Activated CD8-positive, alpha-beta T cell treated with anti-CD3 and anti-CD28 coated beads for 36 hours (primary cell): ENCODE data around the gene ERBB2. TPM values are rescaled to one million over a fixed set of nuclear protein-coding genes. Genes with fewer than 3 reads are reported as not detected.
A peak's percentile ranks its signal among the peaks of the same experiment; 100 is the strongest.

ENCODE experiments used
- ATAC-seq: fragments of 200-7000 bp; cut with Tn5 transposase; one replicate; pipeline ENCODE4 v1.10.0; 2021; ENCODE audit warnings: mild to moderate bottlenecking, moderate library complexity
- CTCF ChIA-PET: fragments of 350-600 bp; sonication (Branson Sonifier 250); formaldehyde crosslinking; loops from one replicate; lab custom pipeline; 2021; ENCODE audit warnings: antibody characterized with exemption; lab: Charles Lee
- POLR2A ChIA-PET: fragments of 350-600 bp; sonication (Branson Sonifier 250); formaldehyde crosslinking; loops from one replicate; lab custom pipeline; 2021; ENCODE audit warnings: antibody characterized with exemption; lab: Charles Lee
- DNase-seq: peaks from one replicate; pipeline ENCODE4 v3.0.0-alpha.2; 2020
- H3K27ac Mint-ChIP-seq: one replicate; pipeline ENCODE4 v1.8.0; 2021; ENCODE audit warnings: mild to moderate bottlenecking, mixed read lengths
- H3K27me3 Mint-ChIP-seq: one replicate; pipeline ENCODE4 v1.8.0; 2021; ENCODE audit warnings: mixed read lengths
- H3K36me3 Mint-ChIP-seq: one replicate; pipeline ENCODE4 v1.8.0; 2021; ENCODE audit warnings: low read depth, mixed read lengths
- H3K4me1 Mint-ChIP-seq: one replicate; pipeline ENCODE4 v1.8.0; 2021; ENCODE audit warnings: low read depth, mixed read lengths
- H3K4me3 Mint-ChIP-seq: one replicate; pipeline ENCODE4 v1.8.0; 2021; ENCODE audit warnings: mild to moderate bottlenecking, moderate library complexity, mixed read lengths
- H3K9me3 Mint-ChIP-seq: one replicate; pipeline ENCODE4 v1.8.0; 2021; ENCODE audit warnings: mixed read lengths
- intact Hi-C: fragments of 100-400 bp; cut with micrococcal nuclease; formaldehyde crosslinking; loops from one replicate; pipeline ENCODE4 v1.10.0; 2022
- total RNA-seq, 2 experiments: library from RNA; stranded (reverse); gene quantifications; one replicate each; pipeline ENCODE4 v1.2.3, GENCODE V29; 2021
- TF ChIP-seq, protein P1 (sequence below): fragments of 200-600 bp; IDR thresholded peaks from one replicate; pipeline ENCODE4 v1.8.0; 2022; ENCODE audit warnings: antibody characterized with exemption, mild to moderate bottlenecking

The ERBB2 gene
- total RNA-seq, 2 experiments from 2014 or later = 5.2 TPM

DNA sequence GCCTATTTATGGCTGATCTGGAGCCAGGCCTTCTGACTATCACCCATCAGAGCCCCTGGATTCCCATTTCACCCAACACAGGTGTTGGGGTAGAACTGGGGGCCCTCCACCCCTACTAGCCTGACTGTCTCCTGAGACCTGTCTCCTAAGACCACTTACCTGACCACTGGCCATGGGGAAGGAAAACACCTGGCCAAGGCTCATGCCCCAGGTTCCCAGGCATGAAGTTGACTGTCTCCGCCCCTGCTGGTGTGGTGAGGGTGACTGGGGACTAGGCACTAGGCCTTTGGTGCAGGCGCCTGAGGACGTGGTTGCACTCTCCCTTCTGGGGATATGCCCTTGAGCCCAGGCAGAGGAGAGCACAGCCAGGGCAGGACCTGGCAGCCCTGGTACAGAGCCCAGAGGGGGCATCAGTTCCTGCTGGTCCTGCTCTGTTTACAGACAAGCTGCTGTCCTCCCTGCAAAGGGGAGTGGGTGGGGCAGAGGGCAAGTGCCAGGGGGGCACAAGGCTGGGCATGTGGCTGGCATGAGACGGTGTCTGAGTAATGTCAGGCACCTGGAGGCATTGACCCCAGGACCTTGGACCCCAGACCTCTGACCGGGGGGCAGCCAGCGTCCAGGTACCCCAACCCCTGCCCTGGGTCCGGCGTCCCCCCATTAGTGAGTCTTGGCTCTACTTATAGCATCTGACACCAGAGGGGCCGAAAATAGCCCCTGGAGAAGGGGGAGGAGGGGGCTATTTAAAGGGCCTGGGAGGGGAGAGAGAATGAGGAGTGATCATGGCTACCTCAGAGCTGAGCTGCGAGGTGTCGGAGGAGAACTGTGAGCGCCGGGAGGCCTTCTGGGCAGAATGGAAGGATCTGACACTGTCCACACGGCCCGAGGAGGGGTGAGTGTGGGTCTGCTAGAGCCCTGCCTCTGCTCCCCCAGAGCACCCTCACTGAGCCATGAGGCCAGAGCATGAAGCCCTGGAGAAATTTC is 35.0 kb upstream of the ERBB2 start, which contains the start of gene TCAP:
TSS of gene TCAP (plus strand) at position 769 of the 981 bp plus-strand sequence. CDS start at position 780, 11 bp downstream.
- intact Hi-C loops = no loop called here
- Mint-ChIP-seq H3K36me3 (no peaks in the 10 kb centered on the region), H3K9me3 (no peaks in the 10 kb centered on the region), H3K27ac (no peak within 1 kb of the TSS), H3K4me3 (no peak within 1 kb of the TSS), H3K27me3 (peaks cover 13% of the 10 kb centered on the region), H3K4me1 (peaks cover 7% of the 10 kb centered on the region)
- CTCF ChIA-PET = interaction anchor here (2.1 to 12.7 kb wide), 3 partner anchors 11 to 43 kb away, joined by 7 to 146 read pairs (median 132); no protein-coding TSS in a partner anchor
- POLR2A ChIA-PET = interaction anchor here (1.8 to 2.1 kb wide), 2 partner anchors 12 to 15 kb away, joined by 5 to 7 read pairs; no protein-coding TSS in a partner anchor
- ATAC-seq = no peak
- TF ChIP-seq, protein P1, sequence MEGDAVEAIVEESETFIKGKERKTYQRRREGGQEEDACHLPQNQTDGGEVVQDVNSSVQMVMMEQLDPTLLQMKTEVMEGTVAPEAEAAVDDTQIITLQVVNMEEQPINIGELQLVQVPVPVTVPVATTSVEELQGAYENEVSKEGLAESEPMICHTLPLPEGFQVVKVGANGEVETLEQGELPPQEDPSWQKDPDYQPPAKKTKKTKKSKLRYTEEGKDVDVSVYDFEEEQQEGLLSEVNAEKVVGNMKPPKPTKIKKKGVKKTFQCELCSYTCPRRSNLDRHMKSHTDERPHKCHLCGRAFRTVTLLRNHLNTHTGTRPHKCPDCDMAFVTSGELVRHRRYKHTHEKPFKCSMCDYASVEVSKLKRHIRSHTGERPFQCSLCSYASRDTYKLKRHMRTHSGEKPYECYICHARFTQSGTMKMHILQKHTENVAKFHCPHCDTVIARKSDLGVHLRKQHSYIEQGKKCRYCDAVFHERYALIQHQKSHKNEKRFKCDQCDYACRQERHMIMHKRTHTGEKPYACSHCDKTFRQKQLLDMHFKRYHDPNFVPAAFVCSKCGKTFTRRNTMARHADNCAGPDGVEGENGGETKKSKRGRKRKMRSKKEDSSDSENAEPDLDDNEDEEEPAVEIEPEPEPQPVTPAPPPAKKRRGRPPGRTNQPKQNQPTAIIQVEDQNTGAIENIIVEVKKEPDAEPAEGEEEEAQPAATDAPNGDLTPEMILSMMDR = no peak
- DNase-seq = no peak

DNA sequence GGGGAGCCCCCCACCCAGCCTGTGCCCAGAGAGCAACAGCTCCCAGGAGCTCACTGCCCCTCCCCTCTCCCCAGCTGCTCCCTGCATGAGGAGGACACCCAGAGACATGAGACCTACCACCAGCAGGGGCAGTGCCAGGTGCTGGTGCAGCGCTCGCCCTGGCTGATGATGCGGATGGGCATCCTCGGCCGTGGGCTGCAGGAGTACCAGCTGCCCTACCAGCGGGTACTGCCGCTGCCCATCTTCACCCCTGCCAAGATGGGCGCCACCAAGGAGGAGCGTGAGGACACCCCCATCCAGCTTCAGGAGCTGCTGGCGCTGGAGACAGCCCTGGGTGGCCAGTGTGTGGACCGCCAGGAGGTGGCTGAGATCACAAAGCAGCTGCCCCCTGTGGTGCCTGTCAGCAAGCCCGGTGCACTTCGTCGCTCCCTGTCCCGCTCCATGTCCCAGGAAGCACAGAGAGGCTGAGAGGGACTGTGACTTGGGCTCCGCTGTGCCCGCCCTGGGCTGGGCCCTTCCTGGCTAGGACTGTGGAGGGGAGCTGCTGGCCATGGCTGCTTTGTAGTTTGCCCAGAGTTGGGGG is 34.1 kb upstream of the ERBB2 start:
- H3K27ac Mint-ChIP-seq = no peak overlapping the region
- ATAC-seq (peak; percentile 28), DNase-seq (peak; percentile 33)
- peaks cover 15% of the 10 kb centered on the region for H3K27me3 Mint-ChIP-seq
- TF ChIP-seq, protein P1 = no peak
- ChIA-PET POLR2A (interaction anchor here (1.3 to 2.1 kb wide), 4 partner anchors 9 to 14 kb away, joined by 5 to 7 read pairs (median 6); no protein-coding TSS in a partner anchor), CTCF (interaction anchor here (1.0 to 12.7 kb wide), 5 partner anchors 10 to 43 kb away, joined by 3 to 146 read pairs (median 7); no protein-coding TSS in a partner anchor)
- no peaks in the 10 kb centered on the region for H3K36me3 Mint-ChIP-seq
- no peak overlapping the region for H3K4me3 Mint-ChIP-seq
- no peaks in the 10 kb centered on the region for H3K9me3 Mint-ChIP-seq
- intact Hi-C loops = no loop called here
- H3K4me1 Mint-ChIP-seq = peaks cover 7% of the 10 kb centered on the region

DNA sequence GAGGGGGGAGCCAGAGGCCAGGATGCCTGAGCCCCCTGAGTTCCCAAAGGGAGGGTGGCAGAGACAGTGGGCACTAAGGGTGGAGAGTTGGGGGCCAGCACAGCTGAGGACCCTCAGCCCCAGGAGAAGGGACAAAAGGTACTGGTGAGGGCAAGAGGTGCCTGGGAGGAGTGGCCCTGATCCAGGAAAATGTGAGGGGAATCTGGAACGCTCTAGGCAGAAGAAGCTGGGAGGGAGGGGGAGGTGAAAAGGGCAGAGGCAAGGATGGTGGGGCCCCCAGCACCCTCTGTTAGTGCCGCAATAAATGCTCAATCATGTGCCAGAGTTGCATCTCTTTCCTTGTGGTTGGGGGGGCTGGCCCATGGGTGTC is 33.6 kb upstream of the ERBB2 start:
- Mint-ChIP-seq H3K36me3 (no peaks in the 10 kb centered on the region), H3K9me3 (no peaks in the 10 kb centered on the region)

DNA sequence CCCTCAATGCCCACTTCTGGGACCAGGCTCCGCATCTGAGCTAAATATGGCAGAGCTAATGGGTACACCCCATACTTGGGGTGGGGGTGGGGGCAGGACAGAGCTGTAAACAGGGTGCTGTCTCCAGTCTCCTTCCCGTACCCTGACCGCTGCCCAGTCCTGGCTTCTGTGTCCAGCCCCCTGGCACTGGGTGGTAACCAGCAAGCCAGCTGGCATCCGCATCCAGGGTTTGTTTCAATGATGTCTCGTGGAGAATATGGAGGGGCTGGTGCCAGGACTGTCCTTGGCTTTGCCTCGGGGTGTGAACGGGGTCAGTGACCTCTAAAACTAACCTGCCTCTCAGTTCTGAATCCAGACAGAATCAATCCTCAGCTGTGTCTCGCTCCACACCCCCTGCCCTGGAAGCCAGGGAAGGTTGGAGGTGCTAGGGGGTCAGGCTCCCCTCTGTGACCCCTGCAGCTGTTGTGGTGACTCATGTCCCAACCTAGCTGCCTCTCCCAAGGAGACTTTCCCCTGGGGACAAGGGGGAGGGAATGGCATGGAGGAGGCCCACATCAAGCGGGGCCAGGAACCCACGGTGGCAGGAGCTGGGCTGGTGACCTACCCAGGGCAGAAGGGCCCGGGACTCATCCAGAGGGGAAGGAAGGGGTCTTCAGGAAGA is 33.1 kb upstream of the ERBB2 start:
- ChIA-PET CTCF (interaction anchor here (0.8 to 12.7 kb wide), 6 partner anchors 9 to 44 kb away, joined by 3 to 146 read pairs (median 5); no protein-coding TSS in a partner anchor), POLR2A (interaction anchor here (0.6 to 2.1 kb wide), 7 partner anchors 8 to 214 kb away, joined by 3 to 7 read pairs (median 5); no protein-coding TSS in a partner anchor)
- intact Hi-C loops = no loop called here
- TF ChIP-seq, protein P1 = no peak
- Mint-ChIP-seq H3K27me3 (peaks cover 15% of the 10 kb centered on the region), H3K27ac (no peak overlapping the region), H3K9me3 (no peaks in the 10 kb centered on the region), H3K36me3 (no peaks in the 10 kb centered on the region), H3K4me3 (no peak overlapping the region), H3K4me1 (peaks cover 8% of the 10 kb centered on the region)
- no peak for ATAC-seq
- no peak for DNase-seq

More for the DNA sequence above, 33.6 kb upstream of the ERBB2 start:
- peaks cover 7% of the 10 kb centered on the region for H3K4me1 Mint-ChIP-seq
- intact Hi-C loops = no loop called here
- no peak overlapping the region for H3K27ac Mint-ChIP-seq
- TF ChIP-seq, protein P1 = no peak
- DNase-seq (no peak), ATAC-seq (no peak)
- H3K4me3 Mint-ChIP-seq = no peak overlapping the region
- ChIA-PET CTCF (interaction anchor here (1.0 to 12.7 kb wide), 5 partner anchors 9 to 44 kb away, joined by 3 to 146 read pairs (median 7); no protein-coding TSS in a partner anchor), POLR2A (interaction anchor here (0.6 to 2.1 kb wide), 7 partner anchors 9 to 214 kb away, joined by 3 to 7 read pairs (median 5); no protein-coding TSS in a partner anchor)
- H3K27me3 Mint-ChIP-seq = peaks cover 15% of the 10 kb centered on the region
